HepG2 (cell line): ENCODE results near the gene ADSS1.

ENCODE experiments used
- EP300 ChIP-seq, 3 experiments: sonication (generic) in 1 of 3; formaldehyde crosslinking in 1 of 3; IDR thresholded peaks; 2 replicates each; pipeline versions ENCODE4 v1.5.1 to v1.6.1; 2011 to 2020; ENCODE audit warnings: low read depth in 2 of 3, low read length in 2 of 3, borderline replicate concordance in 1 of 3, improper control_type of control experiment in 1 of 3, mild to moderate bottlenecking in 1 of 3, missing genetic modification reagents in 1 of 3, moderate library complexity in 1 of 3
- HOXA5 ChIP-seq: sonication (generic); formaldehyde crosslinking; IDR thresholded peaks from 2 replicates; pipeline ENCODE4 v1.4.0; 2020; ENCODE audit warnings: missing genetic modification reagents
- MAZ ChIP-seq, 2 experiments: sonication (generic) in 1 of 2; formaldehyde crosslinking in 1 of 2; IDR thresholded peaks; 2 replicates each; pipeline versions ENCODE4 v1.5.0 to v1.6.1; 2012 to 2020; ENCODE audit warnings: low read depth in 2 of 2, mild to moderate bottlenecking in 2 of 2, borderline replicate concordance in 1 of 2, improper control_type of control experiment in 1 of 2, low read length in 1 of 2, missing genetic modification reagents in 1 of 2, moderate library complexity in 1 of 2
- ZNF274 ChIP-seq: sonication (generic); formaldehyde crosslinking; IDR thresholded peaks from 2 replicates; pipeline ENCODE4 v1.5.1; 2020; ENCODE audit warnings: mild to moderate bottlenecking, missing genetic modification reagents
- TF ChIP-seq, protein P1 (sequence below): sonication (generic); formaldehyde crosslinking; IDR thresholded peaks from 2 replicates; pipeline ENCODE4 v1.5.0; 2020; ENCODE audit warnings: missing genetic modification reagents
- TF ChIP-seq, protein P2 (sequence below): sonication (generic); formaldehyde crosslinking; IDR thresholded peaks from 2 replicates; pipeline ENCODE4 v1.4.0; 2020; ENCODE audit warnings: missing genetic modification reagents, borderline replicate concordance

DNA sequence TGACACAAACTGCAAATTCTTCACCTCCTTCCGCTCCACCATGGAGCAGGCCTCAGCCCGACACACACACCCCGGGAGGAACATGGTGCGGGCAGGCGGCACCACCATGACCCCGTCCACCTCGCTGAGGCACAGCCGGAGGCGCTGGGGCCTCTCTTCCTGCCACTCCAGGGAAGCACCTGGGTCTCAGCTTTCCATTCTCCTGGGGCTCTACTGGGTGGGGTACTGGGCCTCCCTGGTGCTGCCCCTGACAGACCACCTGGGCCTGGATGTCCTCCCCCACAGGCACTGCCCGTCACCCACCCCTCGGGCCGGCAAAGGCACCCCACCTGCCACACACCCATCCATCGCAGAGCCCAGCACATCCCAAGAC lies 61.7 kb downstream of the ADSS1 start:
- TF ChIP-seq HOXA5 (CRISPR knock-in tag) (no peak), EP300 (IDR thresholded peaks at IDR 0.05; ENCODE audit: low read depth in 2 of 2, low read length in 2 of 2) (no peak), EP300 (CRISPR knock-in tag; IDR thresholded peaks at IDR 0.05; ENCODE audit: borderline replicate concordance) (no peak), ZNF274 (no peak), MAZ (IDR thresholded peaks at IDR 0.05; ENCODE audit: borderline replicate concordance, low read depth, low read length) (no peak), MAZ (CRISPR knock-in tag; IDR thresholded peaks at IDR 0.05; ENCODE audit: low read depth) (no peak)
- TF ChIP-seq, protein P1, sequence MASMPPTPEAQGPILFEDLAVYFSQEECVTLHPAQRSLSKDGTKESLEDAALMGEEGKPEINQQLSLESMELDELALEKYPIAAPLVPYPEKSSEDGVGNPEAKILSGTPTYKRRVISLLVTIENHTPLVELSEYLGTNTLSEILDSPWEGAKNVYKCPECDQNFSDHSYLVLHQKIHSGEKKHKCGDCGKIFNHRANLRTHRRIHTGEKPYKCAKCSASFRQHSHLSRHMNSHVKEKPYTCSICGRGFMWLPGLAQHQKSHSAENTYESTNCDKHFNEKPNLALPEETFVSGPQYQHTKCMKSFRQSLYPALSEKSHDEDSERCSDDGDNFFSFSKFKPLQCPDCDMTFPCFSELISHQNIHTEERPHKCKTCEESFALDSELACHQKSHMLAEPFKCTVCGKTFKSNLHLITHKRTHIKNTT (CRISPR knock-in tag), result no peak
- TF ChIP-seq, protein P2, sequence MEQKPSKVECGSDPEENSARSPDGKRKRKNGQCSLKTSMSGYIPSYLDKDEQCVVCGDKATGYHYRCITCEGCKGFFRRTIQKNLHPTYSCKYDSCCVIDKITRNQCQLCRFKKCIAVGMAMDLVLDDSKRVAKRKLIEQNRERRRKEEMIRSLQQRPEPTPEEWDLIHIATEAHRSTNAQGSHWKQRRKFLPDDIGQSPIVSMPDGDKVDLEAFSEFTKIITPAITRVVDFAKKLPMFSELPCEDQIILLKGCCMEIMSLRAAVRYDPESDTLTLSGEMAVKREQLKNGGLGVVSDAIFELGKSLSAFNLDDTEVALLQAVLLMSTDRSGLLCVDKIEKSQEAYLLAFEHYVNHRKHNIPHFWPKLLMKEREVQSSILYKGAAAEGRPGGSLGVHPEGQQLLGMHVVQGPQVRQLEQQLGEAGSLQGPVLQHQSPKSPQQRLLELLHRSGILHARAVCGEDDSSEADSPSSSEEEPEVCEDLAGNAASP (CRISPR knock-in tag), result no peak
